EL (cell line): Measurements from ENCODE around the gene CTDSPL.

Experiments
- DNase-seq: peaks from one replicate; pipeline ENCODE4 v3.0.0-alpha.2; 2016

Gene CTDSPL

GRCh38 chr3:37855363-37855970, 6.2 kb upstream of the CTDSPL start:
- peak; percentile 67 for DNase-seq

- no peak for DNase-seq
Measured at GRCh38 chr3:37856381-37856780, 5.3 kb upstream of the CTDSPL start.

- no peak for DNase-seq
Measured at GRCh38 chr3:37858742-37859141, 2.9 kb upstream of the CTDSPL start.

GRCh38 chr3:37859354-37859753, 2.3 kb upstream of the CTDSPL start:
- peak; percentile 22 for DNase-seq

GRCh38 chr3:37859908-37860199, 1.8 kb upstream of the CTDSPL start:
- no peak for DNase-seq

- peak; percentile 52 for DNase-seq
Measured at GRCh38 chr3:37862219-37862902, 681 bp downstream of the CTDSPL start.

GRCh38 chr3:37862903-37863815, 1.5 kb downstream of the CTDSPL start:
- DNase-seq: peak; percentile 21

GRCh38 chr3:37863949-37864822, 2.5 kb downstream of the CTDSPL start:
- peak; percentile 34 for DNase-seq

GRCh38 chr3:37864904-37865303, 3.2 kb downstream of the CTDSPL start:
- DNase-seq: no peak

GRCh38 chr3:37867144-37867543, 5.5 kb downstream of the CTDSPL start:
- no peak for DNase-seq

- DNase-seq: no peak
Measured at GRCh38 chr3:37871858-37872257, 10.2 kb downstream of the CTDSPL start.

GRCh38 chr3:37872413-37873160, 10.9 kb downstream of the CTDSPL start:
- DNase-seq: no peak

- DNase-seq: no peak
Measured at GRCh38 chr3:37876279-37876678, 14.6 kb downstream of the CTDSPL start.

- DNase-seq: no peak
Measured at GRCh38 chr3:37882711-37883110, 21.0 kb downstream of the CTDSPL start.

- no peak for DNase-seq
Measured at GRCh38 chr3:37885814-37886213, 24.1 kb downstream of the CTDSPL start.

GRCh38 chr3:37886395-37886794, 24.7 kb downstream of the CTDSPL start:
- DNase-seq: no peak

- no peak for DNase-seq
Measured at GRCh38 chr3:37887062-37887461, 25.4 kb downstream of the CTDSPL start.

GRCh38 chr3:37887824-37888223, 26.1 kb downstream of the CTDSPL start:
- no peak for DNase-seq

GRCh38 chr3:37888421-37888820, 26.7 kb downstream of the CTDSPL start:
- DNase-seq: no peak

GRCh38 chr3:37890522-37890921, 28.8 kb downstream of the CTDSPL start:
- DNase-seq: no peak

GRCh38 chr3:37891227-37891626, 29.5 kb downstream of the CTDSPL start:
- no peak for DNase-seq

GRCh38 chr3:37892927-37893600, 31.4 kb downstream of the CTDSPL start:
- DNase-seq: no peak
